Body of pancreas (tissue), 4 donors: ENCODE data around the gene RNU1-2.
"Not testable (repeated sequence)": the region's sequence is repeated elsewhere in the genome, so short reads cannot be mapped to it uniquely, and the experiment has no call there.

Experiments used
- CTCF ChIP-seq, 7 experiments: fragments of 450-650 bp in 4 of 7; fragments of 200-600 bp in 3 of 7; sonication (generic) in 3 of 7; IDR thresholded peaks; one replicate each; pipeline ENCODE4 v1.5.1; 2016 to 2019; ENCODE audit warnings: antibody characterized with exemption in 7 of 7
- POLR2A ChIP-seq, 3 donors: fragments of 450-650 bp; IDR thresholded peaks; one replicate each; pipeline ENCODE4 v1.6.1; 2016; ENCODE audit warnings: antibody characterized with exemption in 3 of 3, mild to moderate bottlenecking in 2 of 3

GRCh38 chr1:16898298-16898697 lies 2.5 kb downstream of the RNU1-2 start:
- not testable (repeated sequence) for TF ChIP-seq CTCF, POLR2A (IDR thresholded peaks at IDR 0.05)
